SK-MEL-5 (cell line): Measurements from ENCODE around the gene HOXC4. TPM values are rescaled to one million over a fixed set of nuclear protein-coding genes. Genes with fewer than 3 reads are reported as not detected.
"Not testable (repeated sequence)": the region's sequence is repeated elsewhere in the genome, so short reads cannot be mapped to it uniquely, and the experiment has no call there.

Source experiments
- DNase-seq: peaks from one replicate; pipeline ENCODE4 v3.0.0-alpha.2; 2016; ENCODE audit warnings: low read depth, low spot score
- in situ Hi-C: cut with HindIII; loops from 2 replicates; pipeline ENCODE4 v1.10.0; 2016; ENCODE audit warnings: low sequenced_read_pairs, high pct_unique_total_duplicates, low pct_unique_long_range_greater_than_20kb
- total RNA-seq: library from RNA; depleted of rRNA; stranded (reverse); fragments of >200 nt; shearing (Covaris generic); gene quantifications from 2 replicates; pipeline ENCODE4 v1.2.3, GENCODE V29; 2014

The HOXC4 gene
- total RNA-seq, 1 experiment from 2014 or later, result 2.4 TPM

- in situ Hi-C loops, result no loop called here
- no peak for DNase-seq
These were observed 12.8 kb downstream of the HOXC4 start for GRCh38 chr12:54066408-54066807.

DNA sequence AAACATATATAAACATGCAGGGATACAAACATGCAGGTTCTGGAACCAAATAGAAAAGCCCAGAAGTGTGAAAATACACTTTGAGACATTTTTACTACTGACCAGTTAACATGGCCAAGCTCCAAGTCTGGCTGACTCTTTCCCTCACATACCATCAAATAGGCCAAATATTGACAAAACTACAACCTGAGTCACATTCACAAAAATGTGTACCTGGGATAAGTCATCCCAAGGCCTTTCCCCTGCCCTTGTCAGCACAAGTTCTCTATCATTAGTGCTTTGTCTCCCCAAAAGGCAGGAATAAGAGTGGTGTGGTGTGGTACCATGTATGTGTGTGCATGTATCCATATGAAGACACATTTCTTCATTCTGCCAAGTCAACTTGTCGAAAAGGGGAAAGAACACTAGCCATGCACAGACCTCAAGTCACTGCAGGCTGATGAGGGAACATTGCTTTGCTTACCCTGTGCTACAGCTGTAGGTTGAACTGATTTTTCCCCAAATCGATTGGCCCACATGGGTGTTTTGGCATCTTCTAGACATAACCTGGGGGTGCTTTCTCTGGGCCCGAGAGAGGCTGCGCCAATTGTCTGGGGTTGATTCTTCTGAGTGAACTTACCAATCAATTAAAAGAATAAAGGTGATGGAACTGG is 14.9 kb downstream of the HOXC4 start:
- in situ Hi-C loops, result no loop called here
- no peak for DNase-seq

GRCh38 chr12:54071942-54072341 is 18.3 kb downstream of the HOXC4 start:
- DNase-seq, result no peak
- in situ Hi-C loops, result no loop called here

DNA sequence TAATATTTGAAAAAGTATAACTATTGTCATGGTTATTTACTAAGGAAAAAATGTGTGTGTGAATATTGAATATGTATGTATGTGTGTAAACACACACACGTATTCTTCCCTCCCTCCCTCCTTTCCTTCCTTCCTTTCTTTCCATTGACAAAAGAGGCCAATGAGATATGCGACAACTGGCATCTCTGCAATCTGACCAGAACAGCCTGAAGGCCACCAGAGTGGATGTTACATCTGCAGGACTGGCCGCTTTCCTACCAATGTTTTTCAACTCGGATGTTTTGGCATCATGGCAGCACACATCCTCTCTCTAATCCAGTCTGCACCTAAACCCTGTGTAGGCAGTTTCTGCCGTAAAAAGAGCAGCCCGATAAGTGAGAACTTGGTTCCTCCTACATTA is 20.7 kb downstream of the HOXC4 start:
- DNase-seq, result no peak
- in situ Hi-C loops, result no loop called here

- in situ Hi-C loops, result no loop called here
- DNase-seq, result no peak
These were observed 21.8 kb downstream of the HOXC4 start for GRCh38 chr12:54075409-54075808.

DNA sequence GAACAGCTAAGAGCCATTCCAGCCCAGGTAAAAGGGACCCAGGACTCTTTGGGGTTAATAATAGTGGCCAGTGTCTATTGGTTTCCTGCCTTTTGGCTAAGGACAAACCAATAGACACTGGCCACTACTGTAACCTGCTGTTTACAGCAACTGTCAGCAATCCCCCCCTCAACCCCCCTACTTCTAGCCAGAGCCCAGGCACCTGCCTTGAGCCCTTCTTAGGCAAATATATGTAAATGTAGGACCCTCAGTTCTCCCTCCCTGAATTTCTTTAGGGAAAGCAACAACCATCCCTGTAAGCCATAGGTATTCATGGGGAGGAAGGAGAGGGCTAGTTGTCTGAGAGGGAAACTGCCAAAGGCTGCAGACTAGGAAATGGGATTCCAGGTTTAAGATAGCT is 22.3 kb downstream of the HOXC4 start:
- in situ Hi-C loops, result no loop called here
- no peak for DNase-seq

DNA sequence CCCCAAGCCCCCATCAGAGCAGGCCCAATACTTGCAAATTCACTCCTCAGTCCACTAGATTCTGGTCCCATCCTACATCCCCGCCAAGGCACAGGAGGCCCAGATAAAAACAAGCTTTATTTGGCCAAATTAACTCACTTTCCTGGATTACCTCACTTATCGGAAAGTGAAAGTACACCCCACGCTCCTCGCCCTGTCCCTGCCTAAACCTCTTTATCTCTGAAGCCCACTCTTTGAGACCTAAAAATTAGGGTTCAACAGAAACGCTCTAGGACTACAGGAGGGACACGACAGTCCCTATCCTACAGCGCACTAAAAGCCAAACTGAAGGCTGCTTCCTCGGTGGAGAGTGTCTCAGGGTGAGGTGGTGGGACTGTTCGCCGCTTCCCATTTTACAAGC is 24.2 kb downstream of the HOXC4 start:
- in situ Hi-C loops, DNase-seq: not testable (repeated sequence)

GRCh38 chr12:54079115-54079514 is 25.5 kb downstream of the HOXC4 start:
- in situ Hi-C loops, DNase-seq: not testable (repeated sequence)

DNA sequence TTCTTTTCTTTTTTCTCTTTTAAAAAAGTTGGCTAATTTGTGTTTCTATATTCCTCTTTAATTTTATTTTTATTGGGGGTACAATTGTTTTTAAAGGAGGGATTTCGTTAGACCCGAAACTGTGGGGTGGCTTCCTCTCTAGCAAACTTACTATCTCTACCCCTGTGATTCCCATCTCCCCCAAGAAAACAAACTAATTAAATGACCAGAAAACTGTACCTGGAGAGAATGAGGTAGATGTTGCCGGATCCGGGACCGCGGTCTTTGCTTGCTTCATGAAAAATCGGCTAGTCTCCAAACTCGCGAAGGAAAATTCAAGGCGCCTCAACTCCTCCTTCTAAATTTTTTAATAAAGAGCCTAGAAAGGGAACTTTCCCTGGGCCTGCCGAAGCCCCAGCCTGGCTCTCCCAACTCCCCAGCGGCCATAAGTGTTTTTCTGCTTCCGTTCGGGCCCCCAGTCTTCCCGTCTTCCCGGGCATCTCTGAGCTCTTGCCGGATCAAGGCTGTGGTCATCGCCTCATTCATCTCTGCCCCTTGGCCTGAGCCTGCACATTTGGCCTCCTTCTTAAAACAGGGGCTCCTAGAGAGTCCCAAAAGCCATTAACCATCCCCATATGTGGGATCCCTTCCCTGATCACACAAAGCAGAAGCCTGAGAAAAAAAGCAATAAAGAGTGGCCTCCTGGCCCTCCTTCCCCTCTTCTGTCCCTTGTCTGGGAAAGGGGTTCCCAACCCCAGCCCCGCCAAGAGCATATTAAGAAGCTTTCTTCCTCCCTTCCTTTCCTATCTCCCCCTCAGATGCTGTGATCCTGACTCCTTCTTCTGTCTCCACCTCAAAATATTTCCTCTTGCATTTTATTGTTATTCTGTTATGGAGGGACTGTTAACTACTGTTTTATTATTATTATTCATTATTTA is 26.6 kb downstream of the HOXC4 start:
- DNase-seq, in situ Hi-C loops: not testable (repeated sequence)

- DNase-seq, in situ Hi-C loops: not testable (repeated sequence)
These were observed 27.4 kb downstream of the HOXC4 start for GRCh38 chr12:54081053-54081514.

GRCh38 chr12:54081581-54082396 is 28.2 kb downstream of the HOXC4 start:
- DNase-seq, in situ Hi-C loops: not testable (repeated sequence)

- no peak for DNase-seq
- in situ Hi-C loops, result no loop called here
These were observed 28.8 kb downstream of the HOXC4 start for GRCh38 chr12:54082397-54082892.

- DNase-seq, in situ Hi-C loops: not testable (repeated sequence)
These were observed 34.4 kb downstream of the HOXC4 start for GRCh38 chr12:54088011-54088410.

GRCh38 chr12:54089465-54089864 is 35.8 kb downstream of the HOXC4 start:
- in situ Hi-C loops, DNase-seq: not testable (repeated sequence)

DNA sequence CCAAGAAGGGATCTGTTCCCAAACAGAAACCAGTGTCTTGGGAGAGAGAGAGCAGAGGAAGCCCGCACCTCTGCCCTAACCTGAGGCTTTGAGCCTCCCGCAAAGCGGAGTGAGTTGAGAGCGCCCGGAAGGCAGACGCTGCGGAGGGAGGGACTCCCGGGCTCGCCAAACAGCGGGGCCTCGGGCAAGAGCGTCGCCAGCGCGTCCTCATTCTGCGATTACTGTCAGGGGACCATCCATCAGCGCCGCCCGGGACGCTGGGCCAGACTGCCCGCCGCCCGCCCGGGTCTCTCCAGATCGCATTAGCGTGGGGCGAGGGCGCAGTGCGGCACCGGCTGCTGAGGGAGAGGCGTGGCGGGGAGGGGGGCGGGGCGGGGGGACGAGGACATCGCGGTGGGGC is 36.7 kb downstream of the HOXC4 start:
- DNase-seq, in situ Hi-C loops: not testable (repeated sequence)

DNA sequence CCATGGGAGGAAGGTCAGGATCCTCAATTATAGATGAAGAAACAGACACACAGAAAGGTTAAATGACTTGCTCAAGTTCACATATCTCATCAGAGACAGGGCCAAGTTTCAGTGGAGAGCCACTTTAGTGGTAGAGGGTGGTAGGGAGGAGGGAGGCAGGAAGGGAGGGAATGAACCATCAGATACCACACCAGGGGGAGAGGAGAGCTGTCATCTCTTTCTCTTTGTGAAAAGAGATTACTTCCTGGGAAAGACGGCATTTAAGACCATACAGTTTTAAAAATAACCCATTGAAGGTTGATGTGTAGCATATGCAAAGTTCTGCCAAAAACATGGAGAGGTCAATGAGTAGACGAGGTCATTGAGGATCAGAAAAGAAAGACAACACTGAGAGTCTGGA is 39.3 kb downstream of the HOXC4 start:
- in situ Hi-C loops, DNase-seq: not testable (repeated sequence)

DNA sequence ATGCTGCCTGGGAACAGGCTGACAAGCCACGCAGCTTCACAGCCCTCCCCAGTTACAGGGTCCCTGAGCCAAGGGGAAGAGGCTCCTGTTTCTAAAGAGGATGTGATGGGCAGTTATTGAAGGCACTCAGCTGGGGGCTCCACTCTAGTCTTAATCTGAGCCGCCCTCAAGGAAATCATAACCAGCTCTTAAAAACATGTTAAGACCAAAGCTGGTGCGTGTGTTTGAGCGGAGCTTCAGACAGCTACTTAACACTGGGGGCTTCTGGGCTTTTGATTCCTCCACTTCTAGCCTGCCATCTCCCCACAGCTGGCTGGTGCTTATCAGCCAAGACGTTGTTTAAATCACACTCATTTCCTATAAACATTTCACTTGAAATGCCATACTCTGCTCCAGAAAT is 42.3 kb downstream of the HOXC4 start:
- in situ Hi-C loops, result not testable (repeated sequence)

DNA sequence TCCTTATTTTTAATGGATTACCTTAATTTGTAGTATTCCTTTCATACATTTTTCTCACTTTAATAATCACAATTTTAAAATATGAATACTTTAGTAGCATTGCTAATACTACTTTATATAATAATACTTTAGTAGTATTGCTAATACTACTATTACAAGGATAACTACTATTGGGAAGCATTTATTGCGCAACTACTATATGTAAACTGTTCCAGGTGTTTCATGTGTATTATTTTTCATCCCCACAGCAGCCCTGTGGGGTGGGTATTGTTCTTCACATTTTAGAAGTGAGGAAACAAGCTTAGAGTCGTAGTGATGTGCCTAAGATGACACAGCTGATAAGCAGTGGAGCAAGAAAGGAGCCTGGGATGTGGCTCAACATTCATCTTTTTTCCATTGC is 45.0 kb downstream of the HOXC4 start:
- DNase-seq, in situ Hi-C loops: not testable (repeated sequence)

More for the DNA sequence above, 42.3 kb downstream of the HOXC4 start:
- DNase-seq, result not testable (repeated sequence)
